ENCODE measurements around the gene SEZ6L. TPM values are rescaled to one million over a fixed set of nuclear protein-coding genes. Genes with fewer than 3 reads are reported as not detected.

The SEZ6L gene
- total and polyA plus RNA-seq, 10 of the 15 experiments (the other 5 are each of a cell fraction or from before 2014, with no cell fraction given): not detected

DNA sequence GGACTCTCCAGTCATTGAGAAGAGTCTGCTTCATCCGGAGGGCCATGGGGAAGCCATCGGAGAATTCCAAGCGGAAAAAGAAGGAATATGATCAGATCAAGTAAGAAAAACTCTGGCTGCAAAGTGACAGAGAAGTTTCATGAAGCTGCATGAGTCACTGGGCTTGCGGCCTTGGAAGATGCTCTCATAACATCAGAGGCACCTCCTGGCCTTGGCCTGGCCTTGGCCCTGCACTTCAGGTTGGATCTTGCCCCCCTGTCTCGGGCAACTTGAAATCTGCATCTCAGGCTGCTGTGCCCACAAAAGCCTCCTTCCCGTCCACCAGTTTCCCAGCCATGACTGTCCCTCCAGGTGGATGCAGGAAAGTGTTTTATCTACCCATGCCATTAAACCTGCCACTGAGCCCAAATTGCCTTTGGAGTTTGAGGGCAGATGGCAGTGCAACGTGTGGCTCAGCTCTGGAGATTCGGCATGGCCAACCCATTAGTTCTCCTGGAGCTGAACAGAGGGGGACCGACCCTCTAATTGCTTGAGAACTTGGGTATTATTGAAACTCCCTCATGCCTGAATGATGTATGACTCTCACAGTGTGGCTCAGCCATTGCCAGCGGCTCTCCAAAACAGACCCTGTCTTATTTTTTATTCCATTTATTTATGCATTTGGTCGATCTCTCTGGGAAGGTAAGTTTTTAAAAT is 66.7 kb downstream of the SEZ6L start:
- Histone ChIP-seq H3K4me3 (no peak overlapping the region), H3K36me3 (ENCODE audit: control insufficient read depth in 2 of 2, insufficient read depth in 2 of 2, low read length in 1 of 2) (no peaks in the 10 kb centered on the region), H2AFZ (ENCODE audit: control insufficient read depth, low read depth, low read length) (no peak overlapping the region), H3K27ac (ENCODE audit: control insufficient read depth, insufficient read depth) (no peak overlapping the region), H3K9me3 (replicated peaks; ENCODE audit: control insufficient read depth, insufficient read depth, low read length) (no peaks in the 10 kb centered on the region), H3K4me1 (ENCODE audit: control insufficient read depth, insufficient read depth, low read length) (no peaks in the 10 kb centered on the region), H3K79me2 (ENCODE audit: control insufficient read depth, insufficient read depth, low read length) (no peaks in the 10 kb centered on the region), H4K20me1 (ENCODE audit: control insufficient read depth, insufficient read depth) (no peaks in the 10 kb centered on the region; the same call in 1 of the 2 replicates), H3K27me3 (replicated peaks in 1 of 2; ENCODE audit: control insufficient read depth in 2 of 2, insufficient read depth in 2 of 2, low read length in 1 of 2) (peaks cover 0 to 8% of the 10 kb centered on the region in 2 experiments; a peak in 3 of 4 replicates), H3K9ac (ENCODE audit: control insufficient read depth, insufficient read depth, low read length) (no peak overlapping the region), H3K4me2 (ENCODE audit: control insufficient read depth, insufficient read depth) (no peak overlapping the region)
- DNase-seq (ENCODE audit: low read depth, low spot score): no peak
- no peak for ATAC-seq
- no TSS peak for BruUV-seq (replicated peaks)
- no peak for FAIRE-seq
- in situ Hi-C loops (cut with MboI): no loop called here
- WGBS (ENCODE audit: insufficient coverage, insufficient replicate concordance, low lambda C conversion rate, missing lambda C conversion rate): 9% methylated on average over 11 of the region's 11 CpGs
- ChIA-PET RAD21 (ENCODE audit: unreplicated experiment) (no interaction called here), POLR2A (no interaction called here), SMC1A (ENCODE audit: uncharacterized antibody, unreplicated experiment) (no interaction called here), CTCF (no interaction called here)
- intact Hi-C loops (cut with micrococcal nuclease; ENCODE audit: unreplicated experiment): no loop called here
- TF ChIP-seq NFYB (IDR thresholded peaks at IDR 0.05; ENCODE audit: insufficient read depth, low read depth, low read length): no peak
- TF ChIP-seq, protein P1, sequence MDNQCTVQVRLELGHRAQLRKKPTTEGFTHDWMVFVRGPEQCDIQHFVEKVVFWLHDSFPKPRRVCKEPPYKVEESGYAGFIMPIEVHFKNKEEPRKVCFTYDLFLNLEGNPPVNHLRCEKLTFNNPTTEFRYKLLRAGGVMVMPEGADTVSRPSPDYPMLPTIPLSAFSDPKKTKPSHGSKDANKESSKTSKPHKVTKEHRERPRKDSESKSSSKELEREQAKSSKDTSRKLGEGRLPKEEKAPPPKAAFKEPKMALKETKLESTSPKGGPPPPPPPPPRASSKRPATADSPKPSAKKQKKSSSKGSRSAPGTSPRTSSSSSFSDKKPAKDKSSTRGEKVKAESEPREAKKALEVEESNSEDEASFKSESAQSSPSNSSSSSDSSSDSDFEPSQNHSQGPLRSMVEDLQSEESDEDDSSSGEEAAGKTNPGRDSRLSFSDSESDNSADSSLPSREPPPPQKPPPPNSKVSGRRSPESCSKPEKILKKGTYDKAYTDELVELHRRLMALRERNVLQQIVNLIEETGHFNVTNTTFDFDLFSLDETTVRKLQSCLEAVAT (IDR thresholded peaks at IDR 0.05): no peak
- no peak for TF ChIP-seq ZNF384 (IDR thresholded peaks at IDR 0.05; ENCODE audit: borderline replicate concordance, low read depth, low read length)
- TF ChIP-seq SP1 (IDR thresholded peaks at IDR 0.05; ENCODE audit: low read depth, low read length): no peak
- no peak for TF ChIP-seq CTCF (IDR thresholded peaks at IDR 0.05 in 2 of 3, conservative IDR thresholded peaks at IDR 0.05 in 1 of 3; ENCODE audit: control insufficient read depth in 2 of 3, extremely low read depth in 1 of 3, insufficient read depth in 1 of 3, low read depth in 3 of 3, low read length in 3 of 3)
- TF ChIP-seq TAF1 (IDR thresholded peaks at IDR 0.05; ENCODE audit: borderline replicate concordance, low read depth, low read length): no peak
- no peak for TF ChIP-seq POLR2A (IDR thresholded peaks at IDR 0.05; ENCODE audit: low read depth, low read length)
- TF ChIP-seq TCF7 (IDR thresholded peaks at IDR 0.05; ENCODE audit: borderline replicate concordance): no peak
- TF ChIP-seq CBX5 (IDR thresholded peaks at IDR 0.05; ENCODE audit: low read depth): no peak
- TF ChIP-seq, protein P2, sequence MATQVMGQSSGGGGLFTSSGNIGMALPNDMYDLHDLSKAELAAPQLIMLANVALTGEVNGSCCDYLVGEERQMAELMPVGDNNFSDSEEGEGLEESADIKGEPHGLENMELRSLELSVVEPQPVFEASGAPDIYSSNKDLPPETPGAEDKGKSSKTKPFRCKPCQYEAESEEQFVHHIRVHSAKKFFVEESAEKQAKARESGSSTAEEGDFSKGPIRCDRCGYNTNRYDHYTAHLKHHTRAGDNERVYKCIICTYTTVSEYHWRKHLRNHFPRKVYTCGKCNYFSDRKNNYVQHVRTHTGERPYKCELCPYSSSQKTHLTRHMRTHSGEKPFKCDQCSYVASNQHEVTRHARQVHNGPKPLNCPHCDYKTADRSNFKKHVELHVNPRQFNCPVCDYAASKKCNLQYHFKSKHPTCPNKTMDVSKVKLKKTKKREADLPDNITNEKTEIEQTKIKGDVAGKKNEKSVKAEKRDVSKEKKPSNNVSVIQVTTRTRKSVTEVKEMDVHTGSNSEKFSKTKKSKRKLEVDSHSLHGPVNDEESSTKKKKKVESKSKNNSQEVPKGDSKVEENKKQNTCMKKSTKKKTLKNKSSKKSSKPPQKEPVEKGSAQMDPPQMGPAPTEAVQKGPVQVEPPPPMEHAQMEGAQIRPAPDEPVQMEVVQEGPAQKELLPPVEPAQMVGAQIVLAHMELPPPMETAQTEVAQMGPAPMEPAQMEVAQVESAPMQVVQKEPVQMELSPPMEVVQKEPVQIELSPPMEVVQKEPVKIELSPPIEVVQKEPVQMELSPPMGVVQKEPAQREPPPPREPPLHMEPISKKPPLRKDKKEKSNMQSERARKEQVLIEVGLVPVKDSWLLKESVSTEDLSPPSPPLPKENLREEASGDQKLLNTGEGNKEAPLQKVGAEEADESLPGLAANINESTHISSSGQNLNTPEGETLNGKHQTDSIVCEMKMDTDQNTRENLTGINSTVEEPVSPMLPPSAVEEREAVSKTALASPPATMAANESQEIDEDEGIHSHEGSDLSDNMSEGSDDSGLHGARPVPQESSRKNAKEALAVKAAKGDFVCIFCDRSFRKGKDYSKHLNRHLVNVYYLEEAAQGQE (IDR thresholded peaks at IDR 0.05; ENCODE audit: low read depth, low read length): no peak
- no peak for TF ChIP-seq MYC (IDR thresholded peaks at IDR 0.05; ENCODE audit: insufficient read depth, insufficient read length, insufficient replicate concordance, low read length, severe bottlenecking)
- TF ChIP-seq RELA (IDR thresholded peaks at IDR 0.05; ENCODE audit: borderline replicate concordance, partially characterized antibody): no peak
- TF ChIP-seq KDM1A (IDR thresholded peaks at IDR 0.05; ENCODE audit: borderline replicate concordance): no peak
